GM23338 (cell line): Measurements from ENCODE around the gene BCL2.

Experiments
- EZH2 ChIP-seq: fragments of 200-600 bp; sonication (generic); IDR thresholded peaks from one replicate; pipeline ENCODE4 v1.8.0; 2017; ENCODE audit warnings: antibody characterized with exemption, mild to moderate bottlenecking, low read depth; ENCODE audit not compliant: unreplicated experiment
- JUNB ChIP-seq: IDR thresholded peaks from one replicate; pipeline ENCODE4 v1.6.1; 2016; ENCODE audit warnings: antibody characterized with exemption; ENCODE audit not compliant: unreplicated experiment
- POLR2AphosphoS5 ChIP-seq: IDR thresholded peaks from 2 replicates; pipeline ENCODE4 v1.6.1; 2016; ENCODE audit warnings: antibody characterized with exemption, low read depth
- TF ChIP-seq, protein P1 (sequence below), 2 experiments: fragments of 200-600 bp in 1 of 2; sonication (generic) in 1 of 2; conservative IDR thresholded peaks; 2 replicates each; pipeline versions ENCODE4 v1.5.1 to v1.6.1; 2016 to 2017; ENCODE audit warnings: antibody characterized with exemption in 2 of 2, low read depth in 2 of 2, mild to moderate bottlenecking in 2 of 2, moderate library complexity in 1 of 2

DNA sequence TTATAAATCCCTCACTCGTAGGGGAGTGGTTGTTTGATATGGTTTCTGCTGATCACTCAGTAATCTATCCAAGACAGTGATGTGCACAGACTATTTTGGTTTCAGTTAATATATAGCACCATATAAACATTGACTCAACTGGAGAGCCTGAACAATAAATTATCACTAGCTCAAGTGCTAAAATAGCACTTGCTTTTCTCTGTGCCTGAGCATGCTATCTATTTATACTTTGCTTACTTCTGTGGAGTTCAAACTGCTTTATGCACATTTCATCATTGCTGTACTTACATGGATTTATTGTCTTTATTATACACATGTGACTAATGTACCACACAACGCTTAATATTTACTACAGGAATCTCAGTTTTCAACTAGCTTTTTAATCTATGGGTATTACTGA is 133.6 kb downstream of the BCL2 start:
- TF ChIP-seq, protein P1, sequence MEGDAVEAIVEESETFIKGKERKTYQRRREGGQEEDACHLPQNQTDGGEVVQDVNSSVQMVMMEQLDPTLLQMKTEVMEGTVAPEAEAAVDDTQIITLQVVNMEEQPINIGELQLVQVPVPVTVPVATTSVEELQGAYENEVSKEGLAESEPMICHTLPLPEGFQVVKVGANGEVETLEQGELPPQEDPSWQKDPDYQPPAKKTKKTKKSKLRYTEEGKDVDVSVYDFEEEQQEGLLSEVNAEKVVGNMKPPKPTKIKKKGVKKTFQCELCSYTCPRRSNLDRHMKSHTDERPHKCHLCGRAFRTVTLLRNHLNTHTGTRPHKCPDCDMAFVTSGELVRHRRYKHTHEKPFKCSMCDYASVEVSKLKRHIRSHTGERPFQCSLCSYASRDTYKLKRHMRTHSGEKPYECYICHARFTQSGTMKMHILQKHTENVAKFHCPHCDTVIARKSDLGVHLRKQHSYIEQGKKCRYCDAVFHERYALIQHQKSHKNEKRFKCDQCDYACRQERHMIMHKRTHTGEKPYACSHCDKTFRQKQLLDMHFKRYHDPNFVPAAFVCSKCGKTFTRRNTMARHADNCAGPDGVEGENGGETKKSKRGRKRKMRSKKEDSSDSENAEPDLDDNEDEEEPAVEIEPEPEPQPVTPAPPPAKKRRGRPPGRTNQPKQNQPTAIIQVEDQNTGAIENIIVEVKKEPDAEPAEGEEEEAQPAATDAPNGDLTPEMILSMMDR (conservative IDR thresholded peaks at IDR 0.05; ENCODE audit: low read depth in 2 of 2), result no peak
- no peak for TF ChIP-seq JUNB
- TF ChIP-seq EZH2, result no peak
- TF ChIP-seq POLR2AphosphoS5, result no peak
